Gastrocnemius medialis (tissue), 4 donors: ENCODE data around the gene ATXN7.

ENCODE experiments used
- CTCF ChIP-seq, 5 experiments: fragments of 450-650 bp in 3 of 5; fragments of 200-600 bp in 2 of 5; sonication (generic) in 2 of 5; IDR thresholded peaks in 4 of 5; conservative IDR thresholded peaks in 1 of 5; 1 replicate in 4 of 5; 2 replicates in 1 of 5; pipeline ENCODE4 v1.5.1; 2016 to 2019; ENCODE audit warnings: antibody characterized with exemption in 5 of 5, mild to moderate bottlenecking in 3 of 5, moderate library complexity in 3 of 5
- POLR2A ChIP-seq, 2 donors: fragments of 450-650 bp; IDR thresholded peaks; one replicate each; pipeline ENCODE4 v1.6.1; 2017; ENCODE audit warnings: antibody characterized with exemption in 2 of 2, mild to moderate bottlenecking in 2 of 2, moderate library complexity in 2 of 2

GRCh38 chr3:63961891-63962290 lies 98.2 kb downstream of the ATXN7 start:
- TF ChIP-seq CTCF (IDR thresholded peaks at IDR 0.05 in 4 of 5, conservative IDR thresholded peaks at IDR 0.05 in 1 of 5) (peak; percentile 64 to 81 (median 66)), POLR2A (IDR thresholded peaks at IDR 0.05) (no peak)
